ENCODE results near the gene CARD9.
"Not testable (repeated sequence)": the region's sequence is repeated elsewhere in the genome, so short reads cannot be mapped to it uniquely, and the experiment has no call there.

The CARD9 gene

DNA sequence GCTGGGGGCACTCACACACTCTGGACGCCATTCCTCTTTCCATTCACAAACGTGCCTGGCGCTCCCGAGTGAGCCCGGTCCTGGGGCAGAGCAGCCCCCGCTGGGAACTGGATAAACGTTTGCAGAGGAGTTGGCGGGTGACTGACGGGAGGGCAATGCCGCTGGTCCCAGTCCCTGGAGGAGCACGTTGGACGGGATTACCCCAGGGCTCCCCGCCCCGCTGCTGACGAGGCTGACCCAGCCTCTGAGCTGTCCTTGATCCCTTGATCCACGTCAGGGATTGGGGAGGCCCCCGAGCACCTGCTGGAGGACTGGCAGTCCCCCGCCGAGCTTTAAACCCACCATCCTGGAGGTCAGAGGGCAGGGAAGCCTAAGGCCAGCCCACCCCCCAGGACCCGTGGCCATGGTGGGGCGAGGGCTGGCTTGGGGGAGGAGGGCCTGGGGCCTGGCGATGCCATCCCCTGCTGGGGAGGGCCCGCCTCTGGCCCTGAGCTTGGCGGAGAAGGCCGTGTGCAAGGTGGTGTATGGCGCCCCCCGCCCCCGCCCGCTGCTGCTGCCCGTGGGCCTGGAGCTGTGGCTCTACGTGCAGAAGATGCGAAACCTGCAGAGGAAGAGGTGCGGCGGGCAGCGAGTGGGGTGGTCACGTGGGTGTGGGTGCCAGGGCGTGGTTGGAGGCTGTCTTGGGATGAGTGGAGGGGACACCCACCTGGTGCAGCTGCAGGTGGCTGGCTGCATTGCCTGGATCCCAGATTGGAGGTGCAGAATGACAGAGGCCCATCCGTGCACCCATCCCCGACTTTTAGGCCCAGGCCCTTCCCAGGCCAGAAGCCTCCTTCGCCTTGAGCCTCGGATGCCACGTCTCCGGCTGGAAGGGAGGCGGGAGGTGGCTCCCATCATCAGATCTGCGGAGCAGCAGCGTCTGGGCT, 41.6 kb downstream of the CARD9 start:
- no peak for DNase-seq

DNA sequence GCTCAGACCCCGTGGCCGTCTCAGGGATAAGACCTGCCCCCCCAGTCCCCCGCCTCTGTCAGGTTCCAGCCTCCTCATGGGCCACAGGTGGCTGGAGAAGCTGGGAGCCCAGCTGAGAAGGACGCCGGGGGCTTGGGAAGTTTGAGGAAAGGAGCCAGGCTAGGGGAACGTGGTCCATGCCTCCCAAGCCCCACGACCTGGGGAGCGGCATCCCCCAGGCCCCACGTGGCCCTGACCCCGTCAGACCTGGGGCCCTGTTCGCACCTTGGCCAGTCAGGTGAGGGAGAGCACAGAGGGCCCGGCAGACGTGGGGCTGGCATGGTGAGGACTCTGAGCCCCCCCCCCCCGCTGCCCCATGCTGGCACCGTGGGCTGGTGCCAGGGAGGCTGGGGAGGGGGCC, 42.4 kb downstream of the CARD9 start:
- DNase-seq, result no peak

DNA sequence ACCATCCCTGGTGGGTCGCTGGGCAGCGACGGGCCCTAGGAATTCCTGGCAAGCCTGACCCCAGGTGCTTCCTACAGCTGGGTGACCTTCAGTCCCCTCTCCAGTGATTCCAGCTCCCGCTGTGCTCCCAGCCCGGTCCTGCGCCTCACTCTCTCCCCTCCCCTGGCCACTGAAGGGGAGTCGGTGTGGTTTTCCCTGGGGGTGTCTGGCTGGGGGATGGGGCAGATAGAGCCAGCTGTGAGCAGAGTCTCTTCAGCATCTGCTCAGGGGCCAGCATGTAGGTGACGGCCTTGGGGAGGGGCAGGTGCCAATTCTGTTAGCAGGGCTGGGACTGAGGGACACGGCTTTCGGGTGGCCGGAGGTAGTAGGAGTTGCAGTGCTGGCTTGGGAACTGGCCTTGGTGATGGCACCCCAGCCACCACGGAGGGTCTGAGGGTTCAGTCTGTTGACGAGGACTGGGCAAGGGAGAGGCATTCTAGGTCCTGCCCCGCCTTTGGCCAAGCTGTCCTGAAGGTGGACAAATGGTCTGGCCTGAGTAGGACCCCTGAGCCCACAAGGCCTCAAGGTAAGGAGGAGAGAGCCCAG, 43.0 kb downstream of the CARD9 start:
- DNase-seq, result no peak

DNA sequence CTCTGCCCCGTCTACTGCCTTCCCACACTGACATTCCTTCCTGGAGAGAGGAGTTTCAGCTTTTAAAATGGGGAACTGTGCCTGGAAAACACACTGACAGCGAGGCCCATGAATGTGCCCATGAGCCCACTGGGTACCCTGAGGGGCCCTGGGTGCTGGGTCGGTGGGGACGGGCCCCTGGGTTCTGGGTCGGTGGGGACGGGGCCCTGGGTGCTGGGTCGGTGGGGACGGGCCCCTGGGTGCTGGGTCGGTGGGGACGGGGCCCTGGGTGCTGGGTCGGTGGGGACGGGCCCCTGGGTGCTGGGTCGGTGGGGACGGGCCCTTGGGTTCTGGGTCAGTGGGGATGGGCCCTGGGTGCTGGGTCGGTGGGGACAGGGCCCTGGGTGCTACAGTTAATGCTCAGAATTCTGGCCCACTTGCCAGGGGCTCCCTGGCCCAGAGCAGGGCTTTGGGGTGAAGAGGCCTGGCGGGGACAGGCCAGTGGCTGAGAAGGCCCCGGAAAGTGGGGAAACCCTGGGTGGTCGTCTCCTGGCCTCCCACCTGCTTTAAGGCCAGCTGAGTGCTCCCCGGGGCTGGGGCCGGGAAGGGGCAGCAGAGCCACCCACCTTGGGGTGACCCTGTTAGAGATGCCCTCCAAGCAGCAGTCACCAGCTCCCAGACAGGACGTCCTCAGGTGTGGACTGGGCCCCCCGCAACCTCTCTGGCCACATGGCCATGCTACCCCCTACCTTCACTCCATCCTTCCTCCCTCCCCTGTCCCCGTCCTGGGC, 43.6 kb downstream of the CARD9 start:
- no peak for DNase-seq

DNA sequence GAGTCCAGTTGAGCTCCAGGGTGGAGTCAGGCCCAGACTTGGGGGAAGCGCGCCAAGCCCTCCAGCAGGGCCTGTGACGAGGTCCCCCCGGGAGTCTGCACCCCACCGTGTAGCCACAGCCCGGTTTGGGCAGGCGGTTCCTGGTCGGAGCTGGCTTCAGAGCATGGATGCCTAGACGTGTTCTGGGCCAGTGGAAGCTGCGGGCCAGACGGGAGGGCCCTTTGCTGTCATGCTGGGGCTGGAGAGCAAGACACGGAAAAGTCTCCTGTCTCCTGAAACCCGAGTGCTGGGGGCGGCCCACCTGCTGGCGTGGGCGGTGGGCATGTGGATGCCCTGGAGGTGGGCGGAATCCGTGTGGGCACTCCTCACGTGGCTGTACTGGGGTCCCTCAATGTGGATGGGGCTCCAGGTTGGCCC, 44.2 kb downstream of the CARD9 start:
- DNase-seq, result no peak

DNA sequence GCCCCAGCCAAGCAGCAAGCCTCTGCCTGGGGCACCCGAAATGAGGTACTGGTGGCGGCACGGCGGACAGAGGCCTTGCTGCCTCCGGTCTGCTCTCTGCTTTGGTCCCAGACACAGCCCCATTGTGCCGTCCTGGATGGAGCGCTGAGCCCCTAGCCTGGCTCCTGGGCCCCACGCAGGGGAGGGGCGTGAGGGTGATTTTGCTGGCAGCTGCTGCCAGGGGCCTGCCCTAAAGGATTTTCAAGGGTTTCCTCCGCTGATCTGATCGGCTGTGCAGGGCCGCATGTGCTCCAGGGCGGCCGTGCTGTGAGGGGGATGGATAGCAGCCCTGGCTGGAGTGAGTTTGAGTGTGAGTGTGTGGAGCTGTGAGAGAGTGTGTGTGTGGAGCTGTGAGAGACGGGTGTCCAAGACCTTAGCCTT, 44.8 kb downstream of the CARD9 start:
- no peak for DNase-seq

DNA sequence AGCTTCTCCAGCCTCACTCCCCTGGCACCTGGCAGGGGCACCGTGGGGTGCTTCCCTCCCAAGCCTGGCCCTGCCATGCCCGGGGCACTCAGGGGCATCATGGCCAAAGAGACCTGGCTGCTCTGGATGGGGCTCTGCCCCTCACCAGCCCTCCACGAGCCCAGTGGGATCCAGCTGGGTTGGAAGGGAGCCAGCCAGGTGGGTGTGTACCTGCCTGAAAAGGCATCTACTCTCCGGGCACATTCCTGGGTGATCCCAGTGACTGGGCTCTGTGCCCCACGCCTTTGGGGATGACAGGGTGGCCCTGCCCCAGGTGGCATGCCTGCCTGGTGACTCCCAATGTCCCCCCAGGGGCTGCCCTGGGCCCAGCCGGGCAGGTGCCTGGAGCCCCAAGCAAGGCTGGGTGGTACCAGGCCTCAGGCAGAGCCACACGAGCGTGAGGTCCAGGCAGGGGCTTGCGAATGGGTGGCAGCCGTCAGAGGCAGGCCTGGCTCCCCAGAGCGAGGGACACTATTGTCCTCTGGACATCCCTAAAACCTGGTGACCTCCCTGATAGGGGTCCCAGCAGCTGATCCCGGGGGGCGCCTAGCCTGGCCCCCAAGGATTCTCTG, 45.4 kb downstream of the CARD9 start:
- no peak for DNase-seq

DNA sequence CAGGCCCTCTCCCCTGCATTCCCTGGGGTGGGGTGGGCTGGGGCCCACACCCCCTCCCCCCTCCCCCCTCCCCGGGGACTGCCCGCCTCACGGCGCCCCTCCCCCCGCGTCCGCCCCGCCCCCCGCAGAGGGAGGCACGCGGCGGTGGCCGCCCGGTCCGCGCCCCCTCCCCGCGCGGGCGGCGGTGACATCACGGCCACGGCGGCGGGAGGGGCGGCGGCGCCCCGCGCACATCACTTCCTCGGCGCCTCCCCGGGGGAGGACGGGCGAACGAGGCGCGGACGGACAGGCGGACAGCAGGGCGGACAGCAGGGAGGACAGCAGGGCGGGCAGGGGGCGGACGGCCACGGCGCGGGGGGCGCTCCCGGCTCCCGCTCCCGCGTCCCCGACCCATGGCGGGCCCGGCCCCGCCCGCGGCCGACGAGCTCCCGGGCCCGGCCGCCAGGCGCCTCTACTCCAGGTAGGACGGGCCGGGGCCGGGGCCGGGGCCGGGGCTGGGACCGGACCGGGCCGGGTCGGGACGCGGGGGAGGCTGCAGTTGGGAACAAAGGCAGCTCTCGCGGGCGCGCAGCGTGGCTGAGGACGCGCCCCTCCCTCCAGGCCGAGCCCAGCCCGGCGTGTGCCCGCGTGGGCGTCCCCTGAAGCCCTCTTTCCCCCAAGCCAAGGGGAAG, 46.0 kb downstream of the CARD9 start, which contains the start of gene GPSM1:
Gene GPSM1, plus strand, starts transcription at position 236 of the 671 bp plus-strand sequence. Its CDS starts 157 bp downstream, at position 393.
- no peak for DNase-seq

DNA sequence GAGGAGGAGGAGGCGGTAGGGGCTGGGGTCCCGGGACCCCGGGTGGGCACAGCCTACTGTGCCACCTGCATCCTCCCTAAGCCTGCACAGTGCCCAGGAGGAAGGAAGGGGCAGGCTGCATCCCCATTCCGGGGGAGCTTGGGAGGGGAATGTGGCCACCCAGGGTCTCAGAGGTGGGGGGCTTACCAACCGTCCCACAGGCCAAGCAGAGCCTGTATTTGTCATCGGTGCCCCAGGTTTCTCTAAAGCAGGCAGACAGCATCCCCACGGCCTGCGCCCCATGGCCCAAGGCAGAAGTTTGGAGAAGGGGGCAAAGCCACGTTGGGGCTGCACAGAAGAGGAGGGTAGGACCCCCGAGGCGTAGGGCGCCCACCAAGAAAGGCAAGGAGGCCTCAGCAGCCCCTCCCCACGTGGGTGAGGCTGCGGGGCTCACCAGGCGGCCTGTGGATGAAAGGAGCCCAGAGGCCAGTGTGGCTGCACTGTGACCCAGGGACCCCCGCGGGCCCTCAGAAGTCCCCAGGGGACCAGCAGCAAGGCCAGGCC, 46.6 kb downstream of the CARD9 start:
- no peak for DNase-seq

DNA sequence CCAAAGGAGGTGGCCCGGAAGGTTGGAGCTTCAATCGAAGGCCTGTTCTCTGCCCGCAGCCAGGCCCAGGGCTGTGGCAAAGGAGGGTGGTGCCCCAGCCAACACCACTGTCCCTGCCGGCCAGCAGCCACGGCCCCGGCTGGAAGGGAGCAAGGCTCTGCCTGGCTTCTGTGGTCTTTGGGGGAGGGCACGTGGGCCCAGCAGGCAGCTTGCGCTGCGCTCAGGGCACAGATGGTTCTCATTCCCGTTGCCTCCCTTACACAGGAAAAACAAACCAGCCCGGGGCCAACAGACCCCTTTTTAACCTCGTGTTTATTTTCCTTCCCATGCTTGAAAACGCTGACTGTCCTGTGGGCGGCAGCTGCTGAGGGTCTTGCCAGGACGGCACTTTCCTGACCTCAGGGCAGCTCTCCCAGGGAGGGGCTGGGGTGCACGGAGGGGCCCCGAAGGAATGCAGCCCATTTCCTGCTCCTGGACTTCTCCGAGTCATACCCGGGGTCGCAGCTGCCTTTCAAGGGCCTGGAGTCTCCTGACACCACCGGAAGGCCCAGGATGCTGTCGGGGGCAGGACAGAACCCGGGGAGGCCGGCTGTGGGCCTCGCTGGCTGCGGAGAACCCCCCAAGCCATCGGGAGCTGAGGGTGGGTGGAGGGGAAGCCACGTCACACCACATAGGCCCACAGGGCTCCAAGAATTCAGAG, 47.3 kb downstream of the CARD9 start:
- DNase-seq, result no peak

DNA sequence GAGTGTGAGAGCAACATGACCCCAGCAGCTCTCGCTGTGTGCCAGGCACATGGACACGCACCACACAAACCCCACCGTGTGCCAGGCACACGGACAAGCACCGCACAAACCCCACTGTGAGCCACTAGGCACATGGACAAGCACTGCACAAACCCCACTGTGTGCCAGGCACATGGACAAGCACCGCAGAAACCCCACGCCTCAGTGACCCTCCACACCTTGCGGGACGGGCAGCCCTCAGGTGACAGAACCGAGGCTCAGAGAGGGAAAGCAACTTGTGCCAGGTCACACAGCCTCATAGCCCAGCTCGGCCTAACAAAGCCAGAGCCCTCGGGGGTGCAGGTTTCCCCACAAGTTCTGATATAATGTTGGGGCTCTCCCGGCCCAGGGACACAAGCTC, 48.1 kb downstream of the CARD9 start:
- DNase-seq, result no peak

DNA sequence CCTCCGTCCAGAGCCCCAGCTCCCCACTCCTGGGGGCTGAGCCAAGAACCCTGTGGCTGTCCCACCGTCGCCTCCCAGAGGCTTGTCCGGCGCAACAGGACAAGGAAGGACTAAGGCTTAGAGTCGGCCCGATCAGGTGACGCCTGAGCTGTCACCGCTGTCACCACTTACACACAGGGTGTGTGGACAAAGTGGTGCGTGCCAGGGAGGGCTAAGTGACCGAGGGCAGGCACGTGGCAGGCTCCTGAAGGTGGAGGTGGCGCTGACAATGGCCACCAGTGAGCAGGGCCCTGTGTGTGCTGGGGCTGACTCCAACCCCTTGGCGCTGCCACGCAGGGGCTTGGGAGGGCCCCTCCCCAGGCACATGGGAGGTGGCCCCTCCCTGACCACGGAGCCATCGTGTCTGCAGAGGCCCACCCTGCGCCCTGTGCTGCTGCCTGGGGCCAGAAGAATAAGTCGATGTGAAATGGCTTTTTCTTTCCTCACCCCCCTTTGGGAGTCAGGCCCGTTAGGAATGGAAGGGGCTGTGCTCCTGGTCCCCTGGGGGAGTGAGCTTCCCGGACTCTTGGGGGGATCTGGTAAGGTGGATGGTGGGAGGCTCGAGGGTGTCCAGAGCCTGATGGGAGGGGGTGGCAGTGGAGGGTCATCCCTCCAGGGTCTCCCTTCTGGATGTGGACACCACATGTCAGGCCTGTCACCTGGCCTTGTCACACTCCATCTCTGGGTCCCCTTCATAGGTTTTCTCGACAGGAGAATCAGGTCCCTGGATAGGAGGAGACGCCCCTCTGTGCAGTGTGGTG, 48.8 kb downstream of the CARD9 start:
- no peak for DNase-seq

DNA sequence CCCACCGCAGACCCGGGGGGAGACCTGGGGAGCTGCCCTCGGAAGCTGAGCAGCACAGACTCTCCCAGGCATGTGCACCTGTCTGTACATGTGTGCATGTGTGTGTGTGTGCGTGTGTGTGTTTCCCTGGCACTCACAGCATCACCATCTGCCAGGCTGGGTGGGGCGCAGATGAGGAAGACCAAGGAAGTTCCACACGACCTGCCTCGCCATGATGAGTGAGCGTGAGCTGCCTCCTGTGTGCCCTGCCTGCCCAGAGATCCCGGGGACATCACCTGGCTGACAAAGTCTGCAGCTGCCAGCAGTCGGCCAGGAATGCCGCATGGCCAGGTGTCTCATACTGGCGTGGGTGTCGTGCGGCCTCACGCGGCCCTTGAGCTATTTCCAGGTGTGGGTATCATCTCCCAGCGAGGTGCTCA, 50.1 kb downstream of the CARD9 start:
- no peak for DNase-seq

DNA sequence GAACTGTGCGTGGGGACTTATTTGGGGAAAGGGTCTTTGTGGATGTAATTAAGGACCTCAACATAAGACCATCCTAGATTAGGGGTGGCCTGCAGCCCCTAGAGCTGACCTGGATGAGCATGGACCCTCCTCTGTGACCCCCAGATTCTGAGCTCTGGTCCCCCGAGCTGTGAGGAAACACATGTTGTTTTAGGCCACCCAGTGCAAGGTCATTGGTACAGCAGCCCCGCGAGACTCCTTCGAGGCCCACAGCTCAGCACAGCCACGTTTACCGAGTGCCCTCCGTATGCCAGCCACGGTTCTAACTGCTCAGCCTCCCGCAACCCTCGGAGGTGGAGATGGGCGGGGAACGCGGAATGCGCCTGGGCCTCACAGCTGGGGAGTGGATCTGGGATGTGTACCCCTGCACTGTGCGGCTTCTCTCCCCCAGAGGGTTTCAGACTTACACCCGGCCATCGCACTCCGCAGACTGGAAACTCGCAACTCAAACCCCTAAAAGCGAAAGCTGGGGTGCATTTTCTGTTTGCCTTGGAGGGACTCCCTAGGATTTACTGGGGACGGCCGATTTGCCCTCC, 50.6 kb downstream of the CARD9 start:
- DNase-seq, result no peak

DNA sequence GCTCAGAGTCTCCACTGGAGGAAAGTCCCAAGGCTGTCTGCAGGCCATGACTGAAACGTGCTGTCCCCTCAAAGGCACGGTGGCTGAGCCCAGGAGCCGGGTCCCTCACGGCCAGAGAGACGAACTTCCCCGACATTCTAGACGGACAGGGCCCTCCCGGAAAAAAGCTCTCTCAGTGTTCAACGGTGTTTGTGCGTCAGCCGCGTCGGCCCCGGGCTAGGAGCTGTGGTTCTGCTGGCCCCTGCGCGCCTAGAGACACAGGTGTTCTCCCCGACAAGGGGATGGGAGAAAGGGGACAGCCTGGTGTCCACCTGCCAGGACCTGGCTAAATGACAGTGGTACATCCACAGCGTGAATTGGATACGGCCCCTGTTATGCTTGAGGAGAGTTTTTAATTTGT, 51.9 kb downstream of the CARD9 start:
- no peak for DNase-seq

DNA sequence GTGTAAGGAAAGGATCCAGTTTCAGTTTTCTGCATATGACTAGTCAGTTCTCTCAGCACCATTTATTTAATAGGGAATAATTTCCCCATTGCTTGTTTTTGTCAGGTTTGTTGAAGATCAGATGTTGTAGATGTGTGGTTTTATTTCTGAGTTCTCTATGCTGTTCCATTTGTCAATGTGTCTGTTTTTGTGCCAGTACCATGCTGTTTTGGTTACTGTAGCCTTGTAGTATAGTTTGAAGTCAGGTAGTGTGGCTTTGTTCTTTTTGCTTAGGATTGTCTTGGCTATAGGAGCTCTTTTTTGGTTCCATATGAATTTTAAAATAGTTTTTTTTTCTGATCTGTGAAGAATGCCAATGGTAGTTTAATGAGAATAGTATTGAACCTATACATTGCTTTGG, 52.5 kb downstream of the CARD9 start:
- DNase-seq, result not testable (repeated sequence)

DNA sequence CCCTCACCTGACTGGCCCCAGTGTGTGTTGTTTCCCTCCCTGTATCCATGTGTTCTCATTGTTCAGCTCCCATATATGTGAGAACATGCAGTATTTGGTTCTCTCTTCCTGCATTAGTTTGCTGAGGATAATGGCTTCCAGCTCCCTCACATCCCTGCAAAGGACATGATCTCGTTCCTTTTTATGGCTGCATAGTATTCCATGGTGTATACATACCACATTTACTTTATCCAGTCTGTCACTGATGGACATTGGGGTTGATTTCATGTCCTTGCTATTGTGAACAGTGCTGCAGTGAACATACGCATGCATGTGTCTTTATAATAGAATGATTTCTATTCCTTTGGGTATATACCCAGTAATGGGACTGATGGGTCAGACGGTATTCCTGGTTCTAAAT, 53.5 kb downstream of the CARD9 start:
- not testable (repeated sequence) for DNase-seq

DNA sequence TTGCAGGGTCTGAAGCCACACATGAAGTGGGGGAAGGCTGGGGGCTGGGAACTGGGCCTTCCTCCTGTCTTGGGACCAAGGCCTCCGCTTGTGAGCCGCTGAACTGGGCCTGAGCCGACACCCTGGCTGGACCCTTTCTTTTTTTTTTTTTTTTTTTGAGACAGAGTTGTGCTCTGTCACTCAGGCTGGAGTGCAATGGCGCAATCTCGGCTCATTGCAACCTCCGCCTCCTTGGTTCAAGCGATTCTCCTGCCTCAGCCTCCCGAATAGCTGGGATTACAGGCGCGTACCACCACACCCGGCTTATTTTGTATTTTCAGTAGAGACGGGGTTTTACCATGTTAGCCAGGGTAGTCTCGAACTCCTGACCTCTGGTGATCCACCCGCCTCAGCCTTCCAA, 54.2 kb downstream of the CARD9 start:
- DNase-seq, result not testable (repeated sequence)

DNA sequence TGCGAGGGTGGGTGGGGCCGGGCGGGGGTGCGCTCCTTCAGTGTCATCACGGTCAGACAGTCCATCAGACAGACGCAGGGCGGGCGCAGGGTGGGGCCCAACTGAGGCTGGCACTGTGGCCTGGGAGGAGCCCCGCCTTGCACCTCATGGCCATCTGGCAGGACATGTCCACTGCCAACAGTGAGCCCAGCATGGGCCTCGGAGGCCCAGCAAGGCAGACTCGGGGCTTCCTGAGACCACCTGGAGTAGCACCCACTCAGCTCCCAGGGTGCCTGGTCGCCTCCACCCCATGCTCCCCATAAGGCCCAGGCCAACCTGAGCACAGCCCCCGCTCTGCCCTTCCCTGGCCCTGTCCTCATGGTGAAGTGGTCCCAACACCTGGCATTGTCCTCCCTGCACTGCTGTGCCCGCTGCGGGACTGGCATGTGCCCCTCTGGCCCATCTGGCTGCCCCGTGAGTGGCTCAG, 54.7 kb downstream of the CARD9 start:
- no peak for DNase-seq

DNA sequence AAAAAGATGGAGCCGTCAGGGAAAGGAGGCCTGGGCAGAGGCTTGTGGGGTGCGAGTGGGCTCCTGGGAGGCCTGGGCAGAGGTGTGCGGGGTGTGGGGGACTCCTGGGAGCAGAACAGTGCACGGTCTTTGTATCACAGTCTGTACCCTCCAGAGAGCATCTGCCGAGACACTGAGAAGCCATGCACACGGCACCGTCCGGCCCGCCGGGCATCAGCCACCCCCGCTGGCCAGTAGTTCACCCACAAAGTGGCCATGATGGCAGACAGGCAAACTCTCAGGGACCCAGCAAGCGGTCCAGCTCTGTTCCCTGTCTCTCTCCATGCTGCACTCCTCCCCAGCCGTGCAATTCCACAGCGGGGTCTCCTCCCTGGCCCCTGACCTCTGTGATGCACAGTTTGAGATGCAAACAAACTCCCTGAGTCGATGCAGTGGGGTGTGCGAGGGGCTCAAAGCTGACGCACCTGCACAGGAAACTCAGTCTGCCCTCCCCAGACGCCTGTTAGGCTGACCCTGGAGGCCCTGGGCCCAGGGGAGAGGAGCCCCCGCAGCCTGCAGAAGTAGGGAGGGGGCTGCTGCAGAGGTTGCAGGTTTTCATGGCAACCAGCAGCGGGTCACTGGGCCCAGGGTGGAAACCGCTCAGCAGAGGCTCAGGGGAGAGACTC, 55.2 kb downstream of the CARD9 start:
- no peak for DNase-seq

Data from MV-4-11 (cell line).